D721Med (cell line): ENCODE data around the gene DNAJC5G.

Source experiments
- DNase-seq: peaks from one replicate; pipeline ENCODE4 v3.0.0; 2011; ENCODE audit warnings: low spot score; ENCODE audit not compliant: insufficient read length
- FAIRE-seq: peaks from 2 replicates; lab custom pipeline; 2011; peaks lifted over from hg19 to GRCh38; lab: Jason Lieb, UNC
- CTCF ChIP-seq: IDR thresholded peaks from 2 replicates; pipeline ENCODE4 v1.5.1; 2012; ENCODE audit warnings: mild to moderate bottlenecking, control low read depth; ENCODE audit not compliant: insufficient read depth; ENCODE audit errors: missing control alignments

DNAJC5G gene

GRCh38 chr2:27281855-27282559, 6.8 kb downstream of the DNAJC5G start, which contains the start of gene TRIM54:
Gene TRIM54, plus strand, starts transcription at chr2:27282429. Its CDS starts 303 bp downstream, at chr2:27282732.
- TF ChIP-seq CTCF = no peak
- DNase-seq = no peak
- no peak for FAIRE-seq

GRCh38 chr2:27282892-27283291, 7.7 kb downstream of the DNAJC5G start:
- no peak for DNase-seq
- FAIRE-seq = no peak
- TF ChIP-seq CTCF = no peak

GRCh38 chr2:27284996-27285395, 9.8 kb downstream of the DNAJC5G start:
- no peak for TF ChIP-seq CTCF
- DNase-seq = no peak
- FAIRE-seq = no peak

- FAIRE-seq (no peak), DNase-seq (no peak)
- no peak for TF ChIP-seq CTCF
These were observed 10.2 kb downstream of the DNAJC5G start for GRCh38 chr2:27285481-27285880.

GRCh38 chr2:27288610-27289009, 13.4 kb downstream of the DNAJC5G start:
- FAIRE-seq (no peak), DNase-seq (no peak)
- no peak for TF ChIP-seq CTCF

- FAIRE-seq (no peak), DNase-seq (no peak)
- no peak for TF ChIP-seq CTCF
These were observed 15.3 kb downstream of the DNAJC5G start for GRCh38 chr2:27290549-27290948.

GRCh38 chr2:27291865-27292264, 16.6 kb downstream of the DNAJC5G start:
- no peak for TF ChIP-seq CTCF
- FAIRE-seq = no peak
- no peak for DNase-seq
